Right kidney (tissue), 1 donor: ENCODE measurements around the gene CIRBP.
A peak's percentile ranks its signal among the peaks of the same experiment; 100 is the strongest.

Source experiments
- DNase-seq: peaks from one replicate; pipeline ENCODE4 v3.0.0-alpha.2; 2016

Gene CIRBP

GRCh38 chr19:1266916-1267476 lies 2.1 kb upstream of the CIRBP start:
- DNase-seq: no peak

DNA sequence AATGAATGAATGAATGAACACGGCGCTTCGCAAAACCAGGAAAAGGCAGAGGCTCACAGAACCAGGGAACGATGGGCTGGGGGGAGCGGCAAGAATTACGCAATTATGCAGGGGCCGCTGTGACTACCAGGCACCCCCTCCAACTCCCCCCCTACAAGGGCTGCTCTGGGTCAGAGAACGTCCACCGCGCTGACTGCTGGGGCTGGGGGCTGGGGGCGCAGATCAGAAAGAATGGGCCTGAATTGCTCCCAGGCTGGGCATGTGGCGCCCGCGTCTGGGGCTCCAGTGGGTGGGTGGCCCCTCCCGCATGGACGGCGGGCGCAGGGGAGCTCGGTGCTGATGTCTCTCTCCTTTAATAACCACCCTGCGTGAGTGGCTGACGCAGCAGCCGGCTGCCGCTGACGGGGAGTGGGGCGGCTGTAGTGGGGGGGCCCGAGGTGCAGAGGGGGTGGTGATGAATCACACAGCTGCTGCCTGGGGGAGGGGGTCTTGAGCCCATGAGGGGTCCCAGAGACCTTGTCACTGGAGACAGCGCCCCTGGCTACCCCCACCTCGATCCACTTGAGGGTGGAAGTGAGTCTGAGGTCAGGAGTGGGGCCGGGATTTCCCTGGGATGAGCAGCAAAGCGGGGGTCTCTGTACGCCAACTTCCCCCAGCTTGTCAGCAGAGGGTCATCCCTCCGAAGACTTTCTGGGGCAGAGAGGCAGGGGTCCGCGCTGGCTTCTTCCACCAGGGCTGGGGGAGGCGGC lies 1.5 kb upstream of the CIRBP start:
- no peak for DNase-seq

DNA sequence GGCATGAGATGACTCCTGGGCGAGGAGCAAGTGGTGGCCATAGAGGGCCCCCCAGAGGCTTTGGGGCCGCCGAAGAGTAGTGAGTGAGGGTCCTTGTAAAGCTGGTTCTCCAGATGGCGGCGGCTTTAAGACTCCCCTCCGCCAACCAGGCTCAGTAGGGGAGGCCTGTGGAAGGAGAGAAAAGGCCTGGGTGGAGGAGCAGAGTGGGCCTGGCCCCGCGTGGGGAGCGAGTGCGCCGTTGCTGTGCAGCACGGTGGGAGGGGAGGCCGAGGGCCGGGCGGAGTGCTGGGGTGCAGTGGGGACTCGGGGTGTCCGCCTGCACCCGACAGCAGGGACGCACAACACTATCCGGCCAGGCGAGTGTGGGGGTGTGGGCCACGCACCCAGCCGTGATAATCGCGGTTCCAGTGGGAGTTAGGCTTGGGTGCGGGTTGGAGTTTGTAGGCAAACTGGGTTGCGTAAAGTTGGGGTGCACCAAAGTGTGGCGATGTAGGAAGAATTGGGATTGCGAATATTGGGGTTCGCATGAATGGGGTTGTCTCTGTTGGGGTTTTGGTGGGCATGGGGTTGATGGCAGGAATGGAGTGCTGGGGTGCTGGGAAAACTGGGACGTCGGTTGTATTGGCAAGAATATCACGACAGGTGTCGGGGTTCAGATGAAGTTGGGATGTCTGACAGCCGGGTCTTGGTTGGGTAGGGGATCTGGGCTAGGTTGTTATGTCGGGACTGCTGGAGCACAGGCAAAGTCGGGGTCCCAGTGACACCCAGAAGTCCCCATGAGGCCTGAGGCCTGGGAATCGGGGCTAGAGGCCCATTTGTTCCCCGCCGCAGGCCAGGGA lies 687 bp upstream of the CIRBP start:
- DNase-seq: peak; percentile 49

DNA sequence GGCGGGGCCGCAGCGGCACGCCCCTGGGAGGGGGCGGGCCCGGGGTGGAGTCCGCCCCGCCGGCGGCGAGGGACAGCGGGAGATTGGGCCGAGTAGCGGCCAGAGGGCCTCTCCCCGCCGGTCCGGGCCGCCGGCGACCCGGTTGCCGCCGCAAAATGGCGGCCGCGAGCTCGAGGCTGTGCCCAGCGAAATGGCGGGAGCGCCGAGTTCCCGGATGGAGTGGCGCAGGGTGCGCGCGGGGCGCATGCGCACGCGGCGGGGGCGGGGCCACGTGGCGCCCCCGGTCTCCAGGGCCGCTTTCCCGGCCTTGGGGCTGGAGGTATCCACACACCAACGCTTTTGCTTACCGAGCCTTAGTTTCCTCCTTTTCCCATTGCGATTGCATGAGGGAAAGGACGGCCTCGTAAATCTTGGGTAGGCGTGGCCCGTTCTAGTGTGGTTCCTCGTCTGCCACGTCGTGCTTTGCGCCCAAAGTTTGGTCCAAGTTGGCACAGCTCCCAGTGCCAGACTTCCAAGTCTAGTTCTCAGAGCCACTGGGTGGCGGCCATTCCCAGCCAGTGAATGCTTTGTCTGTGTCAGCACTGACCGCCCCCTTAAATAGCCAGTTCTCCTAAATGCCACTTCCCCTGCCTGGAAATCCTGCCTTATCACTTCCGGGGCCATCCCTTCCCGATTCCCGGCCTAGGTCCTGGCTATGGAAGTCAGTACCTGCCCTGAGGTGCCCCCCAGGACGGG lies 513 bp downstream of the CIRBP start:
- DNase-seq: peak; percentile 84

- no peak for DNase-seq
Observed at GRCh38 chr19:1270213-1270853, 1.2 kb downstream of the CIRBP start.

DNA sequence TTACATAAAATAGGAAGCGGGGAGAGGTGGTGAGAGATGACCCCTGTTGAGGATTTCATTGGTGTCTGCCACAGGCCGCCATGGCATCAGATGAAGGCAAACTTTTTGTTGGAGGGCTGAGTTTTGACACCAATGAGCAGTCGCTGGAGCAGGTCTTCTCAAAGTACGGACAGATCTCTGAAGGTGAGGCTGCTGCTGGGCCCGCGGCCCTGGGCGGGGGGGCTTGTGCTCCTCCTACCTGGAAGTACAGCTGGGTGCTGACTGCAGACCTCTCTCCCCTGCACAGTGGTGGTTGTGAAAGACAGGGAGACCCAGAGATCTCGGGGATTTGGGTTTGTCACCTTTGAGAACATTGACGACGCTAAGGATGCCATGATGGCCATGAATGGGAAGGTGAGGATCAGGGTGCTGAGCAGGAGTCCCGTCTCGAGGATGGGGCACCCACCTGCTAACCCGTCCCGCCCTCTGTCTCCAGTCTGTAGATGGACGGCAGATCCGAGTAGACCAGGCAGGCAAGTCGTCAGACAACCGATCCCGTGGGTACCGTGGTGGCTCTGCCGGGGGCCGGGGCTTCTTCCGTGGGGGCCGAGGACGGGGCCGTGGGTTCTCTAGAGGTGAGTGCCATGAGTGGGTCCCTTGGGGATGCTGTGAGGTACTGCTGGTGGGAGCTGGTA lies 1.9 kb downstream of the CIRBP start:
- no peak for DNase-seq

DNA sequence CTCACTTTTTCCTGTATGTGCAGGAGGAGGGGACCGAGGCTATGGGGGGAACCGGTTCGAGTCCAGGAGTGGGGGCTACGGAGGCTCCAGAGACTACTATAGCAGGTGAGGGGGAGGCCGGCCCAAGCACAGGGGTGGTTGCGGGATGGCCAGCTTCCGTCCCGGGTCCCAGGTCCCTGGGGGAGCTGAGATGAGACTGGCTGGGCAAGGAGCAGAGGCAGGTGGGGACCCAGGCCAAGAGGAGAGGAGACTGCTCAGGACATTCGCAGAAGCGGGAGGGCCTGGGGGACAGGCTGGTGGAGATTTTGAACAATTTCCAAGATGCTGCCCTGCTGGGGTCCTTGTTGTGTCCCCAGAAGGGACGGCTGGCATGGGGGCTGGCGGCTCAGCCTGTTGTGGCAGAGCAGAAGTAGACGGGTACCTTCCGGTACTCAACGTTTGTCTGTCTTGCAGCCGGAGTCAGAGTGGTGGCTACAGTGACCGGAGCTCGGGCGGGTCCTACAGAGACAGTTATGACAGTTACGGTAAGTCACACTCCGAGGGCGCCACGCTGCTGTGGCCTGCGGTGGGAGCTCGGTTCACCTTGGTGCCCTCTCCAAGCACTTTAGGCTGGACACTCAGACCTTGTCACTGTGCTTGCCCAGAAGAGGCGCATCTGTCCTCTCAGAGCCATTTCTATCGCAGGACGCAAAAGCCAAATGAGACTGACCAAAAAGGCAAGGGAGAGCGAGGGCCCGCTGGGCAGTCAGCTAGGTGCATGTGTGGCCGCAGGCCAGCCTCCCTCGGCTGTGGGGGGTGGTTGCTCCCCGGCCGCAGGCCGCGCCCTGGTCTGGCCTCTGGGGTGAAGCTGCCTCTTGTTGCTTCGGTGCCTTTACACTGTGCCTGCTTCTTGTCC lies 2.6 kb downstream of the CIRBP start:
- no peak for DNase-seq

DNA sequence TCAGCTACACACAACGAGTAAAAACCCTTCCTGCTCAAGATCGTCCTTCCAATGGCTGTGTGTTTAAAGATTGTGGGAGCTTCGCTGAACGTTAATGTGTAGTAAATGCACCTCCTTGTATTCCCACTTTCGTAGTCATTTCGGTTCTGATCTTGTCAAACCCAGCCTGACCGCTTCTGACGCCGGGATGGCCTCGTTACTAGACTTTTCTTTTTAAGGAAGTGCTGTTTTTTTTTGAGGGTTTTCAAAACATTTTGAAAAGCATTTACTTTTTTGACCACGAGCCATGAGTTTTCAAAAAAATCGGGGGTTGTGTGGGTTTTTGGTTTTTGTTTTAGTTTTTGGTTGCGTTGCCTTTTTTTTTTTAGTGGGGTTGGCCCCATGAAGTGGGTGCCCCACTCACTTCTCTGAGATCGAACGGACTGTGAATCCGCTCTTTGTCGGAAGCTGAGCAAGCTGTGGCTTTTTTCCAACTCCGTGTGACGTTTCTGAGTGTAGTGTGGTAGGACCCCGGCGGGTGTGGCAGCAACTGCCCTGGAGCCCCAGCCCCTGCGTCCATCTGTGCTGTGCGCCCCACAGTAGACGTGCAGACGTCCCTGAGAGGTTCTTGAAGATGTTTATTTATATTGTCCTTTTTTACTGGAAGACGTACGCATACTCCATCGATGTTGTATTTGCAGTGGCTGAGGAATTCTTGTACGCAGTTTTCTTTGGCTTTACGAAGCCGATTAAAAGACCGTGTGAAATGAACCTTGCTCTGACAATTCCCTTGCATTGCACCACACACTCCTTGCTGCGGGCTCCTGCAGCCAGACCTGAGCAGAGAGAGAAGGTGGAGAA lies 3.5 kb downstream of the CIRBP start:
- no peak for DNase-seq

DNA sequence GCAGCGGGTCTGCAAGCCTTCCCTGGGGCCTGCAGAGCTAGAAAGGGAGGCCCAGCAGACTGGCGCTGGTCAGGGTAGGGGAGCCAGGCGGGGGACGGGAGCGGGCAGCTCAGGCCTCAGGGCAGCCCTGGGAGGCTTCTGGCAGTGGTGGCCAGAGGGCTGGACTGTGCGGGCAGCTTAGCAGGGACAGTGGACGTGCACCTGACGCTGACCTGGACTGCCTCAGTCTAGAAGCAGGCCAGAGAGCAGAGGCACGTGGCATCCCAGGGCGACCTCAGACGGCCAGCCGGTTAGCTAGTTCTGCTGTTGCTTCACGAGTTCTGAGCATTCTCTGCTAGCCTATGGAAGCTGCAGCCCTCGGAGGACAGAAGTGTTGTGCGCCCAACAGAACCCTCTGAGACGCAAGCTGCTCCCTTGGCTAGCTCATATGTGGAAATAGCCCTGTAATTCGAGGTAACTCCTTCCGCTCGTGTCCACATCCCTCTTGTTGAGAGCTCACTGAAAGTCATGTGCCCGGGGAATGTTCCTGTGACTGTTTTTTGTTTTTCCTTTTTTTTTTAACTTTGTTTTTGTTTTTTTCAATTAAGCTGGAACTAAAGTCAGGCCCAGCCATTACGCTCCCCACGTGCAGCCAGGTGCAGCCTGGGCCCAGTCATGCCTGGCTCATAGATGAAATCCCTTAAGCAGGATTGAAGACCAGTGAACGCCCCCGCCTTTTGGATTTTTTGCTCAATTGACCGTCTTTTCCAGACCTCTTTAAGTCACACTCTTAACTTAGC lies 4.3 kb downstream of the CIRBP start:
- DNase-seq: no peak

DNA sequence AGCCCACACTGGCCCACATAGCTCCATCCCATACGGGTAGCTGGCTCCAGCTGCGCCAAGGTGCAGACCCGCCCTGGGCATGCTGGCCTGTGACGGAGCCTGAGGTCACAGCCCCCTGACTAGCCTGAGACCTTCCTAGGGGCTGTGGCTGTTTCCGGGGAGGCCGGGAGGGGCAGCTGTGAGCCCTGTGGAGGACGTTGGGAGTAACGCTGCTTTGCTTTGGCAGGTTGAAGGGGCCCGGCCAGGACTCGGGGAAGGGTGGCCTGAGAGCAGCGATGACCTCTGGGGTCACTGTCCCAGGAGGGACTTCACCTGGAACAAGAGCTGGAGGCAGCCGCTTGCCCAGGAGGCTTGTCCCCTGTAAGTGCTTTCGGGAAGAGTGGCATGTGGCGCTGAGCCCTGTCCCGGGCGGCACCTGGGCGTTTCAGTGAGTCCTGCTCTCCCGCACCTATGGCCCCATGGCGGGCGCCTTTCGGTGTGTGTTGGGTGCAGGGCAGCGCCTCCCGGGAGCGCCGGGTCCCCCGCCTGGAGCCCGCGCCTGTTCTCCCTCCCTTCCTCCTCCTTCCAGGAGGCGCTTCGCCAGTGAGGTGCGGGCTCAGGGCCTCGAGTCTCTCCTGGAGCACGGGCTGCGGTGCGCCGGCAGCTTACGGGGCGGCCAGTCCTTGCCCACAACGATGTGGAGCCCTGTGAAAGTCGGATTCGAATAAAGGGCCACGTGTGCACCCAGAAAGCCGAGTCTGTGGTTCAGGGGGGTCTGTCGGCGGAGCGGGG lies 5.1 kb downstream of the CIRBP start:
- no peak for DNase-seq

- no peak for DNase-seq
Observed at GRCh38 chr19:1274852-1275259, 5.7 kb downstream of the CIRBP start.

DNA sequence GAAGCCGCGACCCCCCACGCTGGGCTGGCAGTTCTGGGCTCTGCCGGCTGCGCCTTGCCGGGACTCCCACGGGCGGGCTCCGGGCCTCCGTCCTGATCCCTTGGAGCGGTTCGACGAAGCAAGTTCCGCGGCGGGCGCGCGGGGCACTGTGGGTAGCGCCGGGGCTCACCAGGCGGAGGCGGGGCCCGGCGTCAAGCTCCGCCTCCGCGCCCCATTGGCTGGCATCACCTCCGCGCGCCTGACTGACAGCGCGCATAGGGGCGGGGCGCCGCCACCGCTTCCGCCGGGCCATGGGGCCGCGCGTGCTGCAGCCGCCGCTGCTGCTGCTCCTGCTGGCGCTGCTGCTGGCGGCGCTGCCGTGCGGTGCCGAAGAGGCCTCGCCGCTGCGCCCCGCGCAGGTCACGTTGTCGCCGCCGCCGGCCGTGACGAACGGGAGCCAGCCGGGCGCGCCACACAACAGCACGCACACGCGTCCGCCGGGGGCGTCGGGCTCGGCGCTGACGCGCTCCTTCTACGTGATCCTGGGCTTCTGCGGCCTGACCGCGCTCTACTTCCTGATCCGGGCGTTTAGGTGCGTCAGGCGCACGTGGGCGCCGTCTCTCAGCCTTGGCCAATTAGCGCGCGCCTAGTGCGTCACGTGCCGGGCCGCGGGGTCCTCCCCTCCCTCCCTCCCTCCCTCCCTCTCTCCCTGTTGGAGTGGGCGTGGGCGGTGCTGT lies 6.3 kb downstream of the CIRBP start, which contains the start of gene FAM174C:
Gene FAM174C (plus strand): TSS at position 271 of the 716 bp plus-strand sequence. CDS start 20 bp downstream, at position 291.
- peak; percentile 90 for DNase-seq

GRCh38 chr19:1275976-1276627 lies 7.0 kb downstream of the CIRBP start:
- no peak for DNase-seq

GRCh38 chr19:1276628-1277022 lies 7.5 kb downstream of the CIRBP start:
- no peak for DNase-seq

GRCh38 chr19:1277061-1277460 lies 7.9 kb downstream of the CIRBP start:
- DNase-seq: no peak

GRCh38 chr19:1278074-1278473 lies 8.9 kb downstream of the CIRBP start:
- DNase-seq: no peak
